Nephron progenitor cell (in vitro differentiated cells): ENCODE data around the gene GLT8D1.

ENCODE experiments used
- DNase-seq: peaks from one replicate; pipeline ENCODE4 v3.0.0; 2021
- H3K27ac Mint-ChIP-seq: 2 replicates; pipeline ENCODE4 v1.8.0; 2021; ENCODE audit warnings: mild to moderate bottlenecking, moderate library complexity, mixed read lengths
- H3K27me3 Mint-ChIP-seq: 2 replicates; pipeline ENCODE4 v1.8.0; 2021; ENCODE audit warnings: mild to moderate bottlenecking, low read depth, mixed read lengths; ENCODE audit not compliant: poor library complexity
- H3K36me3 Mint-ChIP-seq: 2 replicates; pipeline ENCODE4 v1.8.0; 2021; ENCODE audit warnings: low read depth, mixed read lengths
- H3K4me1 Mint-ChIP-seq: 2 replicates; pipeline ENCODE4 v1.8.0; 2021; ENCODE audit warnings: mixed read lengths
- H3K4me3 Mint-ChIP-seq: 2 replicates; pipeline ENCODE4 v1.8.0; 2021; ENCODE audit warnings: mild to moderate bottlenecking, moderate library complexity, mixed read lengths
- H3K9me3 Mint-ChIP-seq: 2 replicates; pipeline ENCODE4 v1.8.0; 2021; ENCODE audit warnings: mild to moderate bottlenecking, moderate library complexity, mixed read lengths
- CTCF ChIP-seq: fragments of 200-600 bp; sonication (generic); IDR thresholded peaks from 2 replicates; pipeline ENCODE4 v1.5.0; 2021; ENCODE audit warnings: antibody characterized with exemption

Gene GLT8D1

GRCh38 chr3:52688266-52688665 is 17.3 kb downstream of the GLT8D1 start:
- Mint-ChIP-seq H3K4me3 (peak overlapping the region; percentile 65), H3K4me1 (peaks cover 46% of the 10 kb centered on the region), H3K27ac (no peak overlapping the region), H3K36me3 (peaks cover 55% of the 10 kb centered on the region), H3K27me3 (no peaks in the 10 kb centered on the region), H3K9me3 (no peaks in the 10 kb centered on the region)
- no peak for DNase-seq
- no peak for TF ChIP-seq CTCF

- Mint-ChIP-seq H3K4me3 (peak within 1 kb of the TSS; percentile 97), H3K36me3 (peaks cover 43% of the 10 kb centered on the region), H3K27ac (peak within 1 kb of the TSS; percentile 99), H3K4me1 (peaks cover 64% of the 10 kb centered on the region), H3K27me3 (no peaks in the 10 kb centered on the region), H3K9me3 (no peaks in the 10 kb centered on the region)
- DNase-seq = peak; percentile 90
- no peak for TF ChIP-seq CTCF
Measured at GRCh38 chr3:52685709-52686691, 19.6 kb downstream of the GLT8D1 start, which contains the start of the genes GNL3 and PBRM1. Gene GNL3 (plus strand): TSS chr3:52686032. CDS start chr3:52686093, 61 bp downstream. Gene PBRM1 (minus strand): TSS chr3:52685913.

- Mint-ChIP-seq H3K4me1 (peaks cover 66% of the 10 kb centered on the region), H3K27ac (peak overlapping the region; percentile 95), H3K9me3 (no peaks in the 10 kb centered on the region), H3K27me3 (no peaks in the 10 kb centered on the region), H3K4me3 (peak overlapping the region; percentile 95), H3K36me3 (peaks cover 43% of the 10 kb centered on the region)
- DNase-seq = peak; percentile 78
- TF ChIP-seq CTCF = no peak
Measured at GRCh38 chr3:52685285-52685708, 20.3 kb downstream of the GLT8D1 start.

GRCh38 chr3:52684184-52684583 is 21.4 kb downstream of the GLT8D1 start:
- H3K27me3 Mint-ChIP-seq = no peaks in the 10 kb centered on the region
- no peak for TF ChIP-seq CTCF
- H3K4me1 Mint-ChIP-seq = peaks cover 66% of the 10 kb centered on the region
- H3K4me3 Mint-ChIP-seq = peak overlapping the region; percentile 95
- H3K9me3 Mint-ChIP-seq = no peaks in the 10 kb centered on the region
- H3K27ac Mint-ChIP-seq = peak overlapping the region; percentile 28
- peaks cover 43% of the 10 kb centered on the region for H3K36me3 Mint-ChIP-seq
- no peak for DNase-seq

GRCh38 chr3:52683611-52684010 is 22.0 kb downstream of the GLT8D1 start:
- Mint-ChIP-seq H3K27ac (peak overlapping the region; percentile 51), H3K4me1 (peaks cover 62% of the 10 kb centered on the region), H3K36me3 (peaks cover 43% of the 10 kb centered on the region)

More at GRCh38 chr3:52683611-52684010, 22.0 kb downstream of the GLT8D1 start:
- TF ChIP-seq CTCF = no peak
- no peak for DNase-seq
- H3K4me3 Mint-ChIP-seq = peak overlapping the region; percentile 95
- no peaks in the 10 kb centered on the region for H3K27me3 Mint-ChIP-seq
- no peaks in the 10 kb centered on the region for H3K9me3 Mint-ChIP-seq
